ENCODE results near the gene PINK1.
"Not testable (repeated sequence)": the region's sequence is repeated elsewhere in the genome, so short reads cannot be mapped to it uniquely, and the experiment has no call there.

The PINK1 gene

GRCh38 chr1:20633190-20634064 is at the start of gene PINK1:
Gene PINK1 (plus strand): TSS chr1:20633458. CDS start chr1:20633549, 91 bp downstream.
- peak within 1 kb of the TSS; percentile 66 for H3K4me3 ChIP-seq (ENCODE audit: low read depth, low read length)

DNA sequence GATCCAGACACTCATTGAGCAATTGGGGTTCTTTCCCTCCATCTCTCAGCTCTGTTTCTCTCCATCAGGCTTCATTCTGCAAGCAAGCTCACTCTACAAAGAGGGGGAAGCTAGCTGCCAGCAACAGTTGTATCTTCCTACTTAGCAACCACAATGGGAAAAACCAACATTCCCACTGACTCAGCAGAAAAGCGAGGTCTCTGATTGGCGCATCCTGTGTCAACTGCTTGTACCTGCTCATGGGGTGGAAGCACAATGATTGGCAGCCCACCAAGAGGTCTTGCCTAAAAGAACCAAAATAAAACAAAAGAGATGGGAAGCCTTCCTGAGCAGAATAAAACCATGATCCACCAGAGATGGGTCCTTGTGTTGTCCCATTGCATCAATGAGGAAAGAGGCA is 48.4 kb upstream of the PINK1 start:
- no peak overlapping the region for H3K4me3 ChIP-seq (ENCODE audit: low read depth, low read length)

GRCh38 chr1:20586953-20587660 is 46.2 kb upstream of the PINK1 start:
- no peak overlapping the region for H3K4me3 ChIP-seq (ENCODE audit: low read depth, low read length)

DNA sequence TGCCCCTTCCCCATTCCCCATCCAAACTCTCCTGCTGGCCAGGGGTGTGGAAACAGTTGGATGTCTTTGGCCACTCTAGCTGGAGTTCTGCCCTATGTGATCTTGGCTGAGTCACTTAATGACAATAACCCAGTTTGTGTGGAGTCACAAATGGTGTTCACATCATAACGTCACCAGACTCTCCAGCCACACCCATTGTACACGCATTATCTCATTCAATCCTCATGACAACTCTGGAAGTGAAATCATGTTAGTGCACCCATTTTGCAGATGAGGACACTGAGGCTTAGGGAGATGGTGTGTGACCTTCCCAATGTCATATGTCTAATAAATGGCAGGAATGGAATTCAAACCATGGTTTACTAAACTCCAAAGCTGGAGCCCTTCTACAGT is 45.6 kb upstream of the PINK1 start:
- no peak overlapping the region for H3K4me3 ChIP-seq (ENCODE audit: low read depth, low read length)

DNA sequence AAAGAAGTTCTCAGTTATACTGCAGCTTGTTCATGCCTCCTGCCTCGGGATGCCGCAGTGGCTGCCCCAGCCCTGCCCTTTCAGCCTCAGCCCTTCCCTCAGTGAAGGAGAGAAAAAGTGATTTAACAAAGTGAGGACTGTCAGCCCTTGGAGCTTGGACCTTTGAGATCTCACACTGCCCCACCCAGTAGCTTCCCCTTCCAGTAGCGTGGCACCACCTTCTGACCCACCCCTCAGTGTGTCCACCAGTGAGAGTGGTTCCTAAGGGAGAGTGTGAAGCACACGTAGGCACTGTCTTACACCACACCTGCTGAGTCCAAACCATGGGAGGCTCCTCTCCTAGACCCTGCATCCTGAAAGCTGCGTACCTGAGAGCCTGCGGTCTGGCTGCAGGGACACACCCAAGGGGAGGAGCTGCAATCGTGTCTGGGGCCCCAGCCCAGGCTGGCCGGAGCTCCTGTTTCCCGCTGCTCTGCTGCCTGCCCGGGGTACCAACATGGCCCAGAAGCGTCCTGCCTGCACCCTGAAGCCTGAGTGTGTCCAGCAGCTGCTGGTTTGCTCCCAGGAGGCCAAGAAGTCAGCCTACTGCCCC is 44.5 kb upstream of the PINK1 start, which contains the start of gene CDA:
Gene CDA (plus strand): TSS at position 464 of the 592 bp plus-strand sequence. CDS start 33 bp downstream, at position 497.
- H3K4me3 ChIP-seq (ENCODE audit: low read depth, low read length): peak within 1 kb of the TSS; percentile 8

DNA sequence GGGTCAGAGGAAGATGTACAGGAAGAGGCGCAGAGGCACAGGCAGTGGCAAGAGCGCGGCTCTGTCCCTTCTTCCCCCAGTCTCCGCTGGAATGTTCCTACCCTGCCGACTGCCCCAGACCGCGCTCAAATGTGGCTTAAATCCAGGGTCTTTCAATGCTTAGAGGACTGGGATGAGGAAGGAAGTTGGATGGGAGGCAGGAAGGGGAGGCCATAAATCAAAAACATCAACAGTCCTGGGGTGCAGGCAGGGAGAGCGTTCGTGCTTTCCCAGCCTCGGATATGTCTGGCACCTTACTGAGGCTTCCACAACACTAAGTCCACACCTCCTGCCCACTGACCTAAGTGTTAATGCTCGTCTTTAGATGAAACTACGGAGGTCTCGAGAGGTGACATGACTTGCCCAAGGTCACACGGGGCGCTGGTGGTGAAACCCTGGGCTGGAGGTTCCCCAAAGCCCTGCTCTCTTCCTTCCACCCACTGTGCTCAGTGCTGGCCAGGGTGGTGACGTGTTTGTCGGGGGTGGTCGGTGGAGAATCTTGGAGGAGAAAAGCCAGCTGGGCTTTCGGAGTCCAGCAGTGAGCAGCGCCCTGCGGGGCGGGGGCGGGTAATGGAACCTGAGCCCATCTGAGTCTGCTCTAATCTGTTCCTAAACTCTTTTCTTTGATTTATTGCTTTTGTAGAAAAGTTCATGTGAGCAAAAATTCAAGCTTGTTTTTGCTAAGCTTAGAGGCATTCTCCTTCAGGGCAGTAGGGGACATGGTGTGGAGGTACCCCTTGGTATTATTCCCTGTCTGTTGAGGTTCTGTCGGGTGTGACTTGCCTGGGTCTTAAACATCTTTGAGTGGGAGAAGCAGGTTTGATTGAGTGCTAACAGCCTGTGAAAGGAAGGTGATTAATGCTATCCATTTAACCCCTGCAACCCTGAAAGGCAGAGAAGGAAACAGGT is 43.7 kb upstream of the PINK1 start:
- peak overlapping the region; percentile 8 for H3K4me3 ChIP-seq (ENCODE audit: low read depth, low read length)

- H3K4me3 ChIP-seq (ENCODE audit: low read depth, low read length): no peak overlapping the region
Measured at GRCh38 chr1:20590306-20590777, 42.9 kb upstream of the PINK1 start.

GRCh38 chr1:20593756-20594155 is 39.5 kb upstream of the PINK1 start:
- no peak overlapping the region for H3K4me3 ChIP-seq (ENCODE audit: low read depth, low read length)

DNA sequence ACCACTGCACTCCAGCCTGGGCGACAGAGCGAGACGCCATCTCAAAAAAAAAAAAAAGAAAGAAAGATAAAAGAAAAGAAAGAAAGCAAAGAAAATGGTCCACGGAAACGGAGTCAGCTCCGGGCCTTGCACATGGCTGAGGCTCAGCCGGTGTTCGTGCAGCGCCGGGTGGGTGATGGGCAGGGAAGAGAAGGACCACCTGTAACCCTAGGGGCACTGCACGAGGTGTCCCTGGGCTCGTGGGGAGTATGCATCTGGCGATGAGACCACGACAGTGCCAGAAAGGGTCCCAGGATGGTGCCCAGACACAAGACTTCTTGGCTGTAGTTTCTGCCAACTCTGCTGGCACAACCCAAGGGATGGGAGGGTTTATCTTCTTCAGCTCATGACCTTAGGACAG is 38.5 kb upstream of the PINK1 start:
- H3K4me3 ChIP-seq (ENCODE audit: low read depth, low read length): no peak overlapping the region

GRCh38 chr1:20596106-20596505 is 37.2 kb upstream of the PINK1 start:
- H3K4me3 ChIP-seq (ENCODE audit: low read depth, low read length): no peak overlapping the region

DNA sequence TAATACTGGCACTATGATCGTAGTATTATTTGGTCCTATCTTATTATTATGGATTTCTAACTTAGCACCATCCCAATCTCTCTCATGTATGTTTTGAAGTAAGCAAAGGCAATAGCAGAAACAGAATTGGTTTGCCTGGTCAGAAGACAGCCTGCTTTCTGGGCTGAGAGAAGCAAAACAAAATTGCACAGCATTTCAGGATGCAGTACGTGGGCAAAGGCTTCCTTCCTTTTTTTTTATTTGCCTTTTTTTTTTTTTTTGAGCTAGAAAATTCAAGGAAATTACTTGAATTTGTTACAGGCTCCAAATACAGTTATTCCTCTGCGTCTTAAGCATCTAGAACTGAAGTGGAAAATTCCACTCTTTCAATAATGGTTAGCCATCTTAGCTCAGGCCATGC is 35.6 kb upstream of the PINK1 start:
- no peak overlapping the region for H3K4me3 ChIP-seq (ENCODE audit: low read depth, low read length)

DNA sequence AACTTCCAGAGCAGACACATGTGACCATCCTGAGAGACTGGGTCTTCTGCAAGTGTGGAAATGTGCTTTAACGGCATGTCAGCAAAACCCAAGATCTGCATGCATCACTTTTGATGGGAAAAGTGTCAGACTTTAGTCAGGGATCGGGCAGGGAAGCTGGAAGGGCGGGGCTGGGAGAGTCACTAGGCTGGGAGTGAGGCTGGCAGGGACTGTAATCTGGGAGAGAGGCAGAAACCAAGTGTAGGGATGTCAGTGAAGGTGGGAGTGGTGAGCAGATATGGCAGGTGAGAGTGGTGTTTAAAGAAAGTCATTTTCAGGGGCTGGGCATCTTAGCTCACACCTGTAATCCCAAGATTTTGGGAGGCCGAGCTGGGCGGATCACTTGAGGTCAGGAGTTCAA is 33.1 kb upstream of the PINK1 start:
- H3K4me3 ChIP-seq (ENCODE audit: low read depth, low read length): no peak overlapping the region

DNA sequence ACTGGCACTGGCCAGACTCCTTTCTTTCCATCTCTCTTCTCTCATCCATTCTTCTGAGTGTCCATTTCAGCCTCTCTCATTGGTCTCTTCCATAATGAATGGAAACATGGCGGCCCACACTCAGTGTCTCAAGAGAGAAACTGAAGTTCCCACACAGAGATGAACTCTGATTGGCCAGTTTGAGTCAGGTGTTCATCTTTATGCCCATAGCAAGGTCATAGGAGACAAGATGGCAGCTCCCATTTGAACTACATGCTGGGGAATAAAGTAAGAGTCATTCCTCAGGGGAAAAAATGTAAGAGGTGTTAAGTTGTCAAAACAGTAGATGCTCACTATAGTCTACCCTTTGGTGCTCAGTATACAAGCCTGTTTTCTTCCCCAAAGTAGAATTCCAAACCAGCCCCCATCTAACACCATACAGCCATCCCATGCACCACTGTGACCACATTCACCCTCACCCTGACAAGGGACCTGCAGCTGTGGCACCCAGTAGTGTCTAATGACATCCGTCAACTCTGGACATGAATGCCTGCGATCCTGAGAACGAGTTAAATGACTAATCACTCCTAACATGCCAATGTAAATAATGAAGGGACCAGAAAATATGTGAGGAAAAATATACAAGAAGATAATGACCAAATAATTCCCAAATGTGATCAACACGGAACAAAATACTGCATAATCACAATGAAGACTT is 32.0 kb upstream of the PINK1 start:
- H3K4me3 ChIP-seq (ENCODE audit: low read depth, low read length): no peak overlapping the region

GRCh38 chr1:20602851-20603450 is 30.3 kb upstream of the PINK1 start:
- H3K4me3 ChIP-seq (ENCODE audit: low read depth, low read length): no peak overlapping the region

- H3K4me3 ChIP-seq (ENCODE audit: low read depth, low read length): no peak overlapping the region
Measured at GRCh38 chr1:20603504-20604464, 29.5 kb upstream of the PINK1 start.

- H3K4me3 ChIP-seq (ENCODE audit: low read depth, low read length): no peak overlapping the region
Measured at GRCh38 chr1:20604678-20605077, 28.6 kb upstream of the PINK1 start.

DNA sequence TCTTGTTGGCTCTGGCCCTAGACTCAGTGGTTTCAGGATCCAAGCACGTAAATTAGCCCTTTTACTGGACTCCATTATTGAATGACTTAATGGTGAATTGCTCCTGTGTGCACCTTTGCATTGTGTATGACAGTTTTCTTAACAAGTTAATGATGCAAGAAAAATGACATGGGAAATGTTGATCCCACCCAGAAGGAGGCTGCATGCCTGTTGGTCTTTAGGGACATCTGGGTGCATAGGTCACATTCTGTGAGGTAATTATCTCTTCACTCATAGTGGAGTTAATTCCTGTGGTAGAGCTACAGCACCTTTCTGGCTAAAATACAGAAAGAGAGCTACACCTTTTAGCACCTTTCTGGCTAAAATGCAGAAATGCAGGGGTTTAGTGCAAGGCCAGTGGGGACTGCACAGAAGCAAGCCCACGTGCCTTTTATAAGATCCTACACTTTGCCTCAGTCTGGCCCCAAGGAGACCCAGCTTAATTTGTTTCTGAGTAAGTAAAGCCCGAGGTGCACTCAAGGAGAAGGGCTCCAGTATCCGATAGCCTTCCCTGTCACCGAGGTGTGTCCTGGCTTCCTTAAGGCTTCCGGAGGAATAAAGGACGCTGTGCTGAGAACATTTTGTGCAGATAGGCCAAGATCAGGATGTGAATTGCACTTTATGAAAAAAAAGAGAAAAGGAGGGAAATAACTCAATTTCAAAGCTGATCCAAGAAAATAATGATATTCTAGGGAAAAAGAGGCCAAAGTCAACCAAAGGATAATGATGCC is 26.3 kb upstream of the PINK1 start:
- not testable (repeated sequence) for H3K4me3 ChIP-seq (ENCODE audit: low read depth, low read length)

DNA sequence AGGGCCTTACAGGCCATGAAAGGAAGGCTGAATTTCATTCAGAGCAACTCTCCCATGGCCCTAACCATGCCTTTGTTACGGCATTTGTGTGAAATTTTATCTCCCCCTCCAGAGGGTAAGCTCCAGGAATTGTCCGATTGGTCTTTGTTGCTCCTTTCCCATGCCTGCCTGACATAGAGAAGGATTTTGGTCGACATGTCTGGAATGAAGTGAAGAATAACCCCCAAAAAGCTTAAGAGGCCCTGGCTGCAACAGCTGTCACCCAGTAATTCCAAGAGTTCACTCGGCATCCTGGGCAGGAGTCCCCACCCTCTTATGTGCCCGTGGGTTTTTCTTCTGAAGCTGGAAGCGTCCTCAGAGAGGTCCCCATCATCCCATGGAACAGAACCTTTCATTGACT is 23.7 kb upstream of the PINK1 start:
- H3K4me3 ChIP-seq (ENCODE audit: low read depth, low read length): no peak overlapping the region

Measured in iPS-11a (cell line).